ENCODE measurements around the gene ADCY2. TPM values are rescaled to one million over a fixed set of nuclear protein-coding genes. Genes with fewer than 3 reads are reported as not detected.

The ADCY2 gene
- total RNA-seq, 1 donor from 2014 or later, result 4.5 TPM

DNA sequence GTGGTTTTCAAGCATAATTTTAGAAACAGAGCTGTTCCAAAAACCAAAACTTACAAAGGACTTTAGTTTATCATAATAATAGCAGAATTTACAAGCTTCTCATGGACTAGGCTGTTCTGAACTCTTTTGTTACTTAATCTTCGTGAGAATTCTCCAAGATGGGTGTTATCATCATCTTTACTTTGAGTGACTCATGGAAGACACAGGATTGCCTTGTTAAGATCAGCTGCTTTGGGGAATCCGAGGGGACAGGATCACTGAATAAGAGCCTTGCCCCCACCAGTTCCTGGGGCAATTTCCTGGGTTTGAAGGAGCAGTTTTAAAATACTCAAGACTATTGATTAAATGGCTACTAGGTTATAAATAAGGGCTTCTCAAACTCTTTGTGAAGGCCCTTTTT is 374.5 kb downstream of the ADCY2 start:
- peaks cover 8% of the 10 kb centered on the region for H3K4me1 Mint-ChIP-seq (ENCODE audit: low read depth)
- no peak for DNase-seq (ENCODE audit: low spot score, unreplicated experiment)
- TF ChIP-seq CTCF (IDR thresholded peaks at IDR 0.05; ENCODE audit: unreplicated experiment), result no peak

GRCh38 chr5:7772141-7772540 is 376.2 kb downstream of the ADCY2 start:
- TF ChIP-seq CTCF (IDR thresholded peaks at IDR 0.05; ENCODE audit: unreplicated experiment), result no peak

More for the DNA sequence above, 374.5 kb downstream of the ADCY2 start:
- Mint-ChIP-seq H3K27ac (no peak overlapping the region), H3K27me3 (no peaks in the 10 kb centered on the region), H3K36me3 (ENCODE audit: insufficient read depth) (peaks cover 5% of the 10 kb centered on the region), H3K9me3 (ENCODE audit: low read depth) (peaks cover 13% of the 10 kb centered on the region), H3K4me3 (ENCODE audit: low read depth) (no peak overlapping the region)

GRCh38 chr5:7773178-7773577 is 377.2 kb downstream of the ADCY2 start:
- H3K9me3 Mint-ChIP-seq (ENCODE audit: low read depth), result no peaks in the 10 kb centered on the region
- no peak for DNase-seq (ENCODE audit: low spot score, unreplicated experiment)
- no peaks in the 10 kb centered on the region for H3K36me3 Mint-ChIP-seq (ENCODE audit: insufficient read depth)
- H3K27ac Mint-ChIP-seq, result no peak overlapping the region
- H3K4me1 Mint-ChIP-seq (ENCODE audit: low read depth), result no peaks in the 10 kb centered on the region
- no peak for TF ChIP-seq CTCF (IDR thresholded peaks at IDR 0.05; ENCODE audit: unreplicated experiment)
- no peak overlapping the region for H3K4me3 Mint-ChIP-seq (ENCODE audit: low read depth)
- no peaks in the 10 kb centered on the region for H3K27me3 Mint-ChIP-seq

More at GRCh38 chr5:7772141-7772540, 376.2 kb downstream of the ADCY2 start:
- no peak for DNase-seq (ENCODE audit: low spot score, unreplicated experiment)
- H3K36me3 Mint-ChIP-seq (ENCODE audit: insufficient read depth), result no peaks in the 10 kb centered on the region
- H3K27ac Mint-ChIP-seq, result no peak overlapping the region
- H3K4me3 Mint-ChIP-seq (ENCODE audit: low read depth), result no peak overlapping the region
- peaks cover under 1% of the 10 kb centered on the region for H3K9me3 Mint-ChIP-seq (ENCODE audit: low read depth)
- H3K27me3 Mint-ChIP-seq, result no peaks in the 10 kb centered on the region
- H3K4me1 Mint-ChIP-seq (ENCODE audit: low read depth), result no peaks in the 10 kb centered on the region

GRCh38 chr5:7776442-7776841 is 380.5 kb downstream of the ADCY2 start:
- Mint-ChIP-seq H3K4me1 (ENCODE audit: low read depth) (no peaks in the 10 kb centered on the region), H3K27ac (no peak overlapping the region), H3K36me3 (ENCODE audit: insufficient read depth) (no peaks in the 10 kb centered on the region), H3K9me3 (ENCODE audit: low read depth) (no peaks in the 10 kb centered on the region), H3K27me3 (peaks cover 12% of the 10 kb centered on the region), H3K4me3 (ENCODE audit: low read depth) (no peak overlapping the region)
- no peak for TF ChIP-seq CTCF (IDR thresholded peaks at IDR 0.05; ENCODE audit: unreplicated experiment)
- DNase-seq (ENCODE audit: low spot score, unreplicated experiment), result no peak

DNA sequence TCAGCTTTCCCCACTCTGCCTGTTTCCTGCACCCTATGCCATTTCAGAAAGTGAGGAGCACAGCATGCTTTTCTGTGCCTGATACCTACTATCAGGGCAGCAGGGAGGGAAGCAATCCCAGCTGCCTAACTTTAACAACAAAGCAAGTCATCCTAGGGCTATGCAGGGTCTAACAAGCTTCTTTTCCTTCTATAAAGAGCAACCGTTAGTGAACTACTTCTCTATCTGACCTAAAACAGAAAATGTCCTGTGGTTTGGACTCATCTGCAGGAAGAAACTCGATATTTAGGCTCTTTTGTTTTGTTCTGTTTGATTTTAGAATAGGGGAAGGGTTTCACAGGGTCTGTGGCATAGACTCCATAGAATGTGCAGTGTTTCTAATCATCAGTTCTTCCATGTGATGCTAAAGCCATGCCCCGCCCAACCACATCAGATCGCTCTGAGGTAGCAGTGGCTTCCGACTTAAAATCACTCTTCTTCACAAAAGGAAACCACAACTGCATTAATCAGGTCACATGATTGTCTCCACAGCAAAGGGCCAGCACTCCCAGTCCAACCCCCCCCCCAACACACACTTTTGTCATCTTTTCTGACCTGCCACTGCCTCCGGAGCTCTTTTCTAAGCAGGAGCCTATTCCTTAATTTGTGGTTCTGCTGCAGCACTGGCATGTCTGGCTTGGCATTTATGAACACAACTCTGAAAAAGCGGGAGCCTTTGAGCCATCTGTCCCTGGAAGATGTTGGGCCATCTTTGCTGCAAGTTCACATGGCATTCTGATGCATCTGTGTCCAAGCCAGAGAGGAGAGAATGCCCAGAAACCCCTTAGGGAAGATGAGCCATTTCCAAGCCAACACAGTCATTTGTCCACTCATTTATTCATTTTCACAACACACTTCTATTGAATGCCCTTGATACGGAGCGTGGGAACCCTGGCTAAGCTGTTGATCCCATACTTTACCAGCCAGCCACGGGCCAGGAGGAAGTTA is 383.4 kb downstream of the ADCY2 start:
- Mint-ChIP-seq H3K4me3 (ENCODE audit: low read depth) (no peak overlapping the region), H3K36me3 (ENCODE audit: insufficient read depth) (no peaks in the 10 kb centered on the region), H3K9me3 (ENCODE audit: low read depth) (no peaks in the 10 kb centered on the region), H3K27me3 (peaks cover 33% of the 10 kb centered on the region), H3K4me1 (ENCODE audit: low read depth) (no peaks in the 10 kb centered on the region), H3K27ac (no peak overlapping the region)
- TF ChIP-seq CTCF (IDR thresholded peaks at IDR 0.05; ENCODE audit: unreplicated experiment), result no peak
- DNase-seq (ENCODE audit: low spot score, unreplicated experiment), result no peak
